PFSK-1 (cell line): ENCODE measurements around the gene USP44.

Source experiments
- FOXP2 ChIP-seq: optimal IDR thresholded peaks from 2 replicates; pipeline ENCODE3; 2011; ENCODE audit warnings: borderline replicate concordance, control low read depth, inconsistent platforms; ENCODE audit not compliant: insufficient read depth; ENCODE audit errors: extremely low read length, extremely low read depth
- POLR2AphosphoS5 ChIP-seq: IDR thresholded peaks from 2 replicates; pipeline ENCODE4 v1.6.1; 2012; ENCODE audit warnings: low read depth, mild to moderate bottlenecking, control low read depth, low read length, moderate library complexity
- SIN3A ChIP-seq: IDR thresholded peaks from 2 replicates; pipeline ENCODE4 v1.6.1; 2012; ENCODE audit warnings: mild to moderate bottlenecking, low read length, moderate library complexity, borderline replicate concordance; ENCODE audit not compliant: insufficient read depth
- TAF1 ChIP-seq: IDR thresholded peaks from 2 replicates; pipeline ENCODE4 v1.6.1; 2012; ENCODE audit warnings: low read length, control low read depth, borderline replicate concordance; ENCODE audit not compliant: insufficient read depth
- TF ChIP-seq, protein P1 (sequence below), 2 experiments: IDR thresholded peaks; 2 replicates each; pipeline versions ENCODE4 v1.6.1 to v1.8.0; 2011 to 2012; ENCODE audit warnings: low read depth in 2 of 2, low read length in 2 of 2, control low read depth in 1 of 2, inconsistent platforms in 1 of 2, mild to moderate bottlenecking in 1 of 2, moderate library complexity in 1 of 2; ENCODE audit not compliant: insufficient read depth in 1 of 2

The USP44 gene

DNA sequence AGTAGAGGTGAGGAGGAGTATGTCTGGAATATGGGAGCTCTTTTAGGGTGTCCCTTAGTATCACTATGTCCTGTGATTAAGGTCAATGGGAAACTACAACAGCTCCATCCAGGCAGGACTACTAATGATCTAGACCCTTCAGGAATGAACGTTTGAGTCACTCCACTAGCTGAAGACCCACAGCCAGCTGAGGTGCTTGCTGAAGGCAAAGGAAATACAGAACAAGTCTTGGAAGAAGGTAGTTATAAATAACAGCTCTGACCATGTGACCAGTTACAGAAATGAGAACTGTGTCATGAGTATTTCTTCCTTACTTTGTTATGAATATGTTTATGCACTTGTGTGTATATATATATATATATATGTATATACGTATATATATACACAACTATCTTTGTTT lies 40.5 kb upstream of the USP44 start:
- TF ChIP-seq, protein P1, sequence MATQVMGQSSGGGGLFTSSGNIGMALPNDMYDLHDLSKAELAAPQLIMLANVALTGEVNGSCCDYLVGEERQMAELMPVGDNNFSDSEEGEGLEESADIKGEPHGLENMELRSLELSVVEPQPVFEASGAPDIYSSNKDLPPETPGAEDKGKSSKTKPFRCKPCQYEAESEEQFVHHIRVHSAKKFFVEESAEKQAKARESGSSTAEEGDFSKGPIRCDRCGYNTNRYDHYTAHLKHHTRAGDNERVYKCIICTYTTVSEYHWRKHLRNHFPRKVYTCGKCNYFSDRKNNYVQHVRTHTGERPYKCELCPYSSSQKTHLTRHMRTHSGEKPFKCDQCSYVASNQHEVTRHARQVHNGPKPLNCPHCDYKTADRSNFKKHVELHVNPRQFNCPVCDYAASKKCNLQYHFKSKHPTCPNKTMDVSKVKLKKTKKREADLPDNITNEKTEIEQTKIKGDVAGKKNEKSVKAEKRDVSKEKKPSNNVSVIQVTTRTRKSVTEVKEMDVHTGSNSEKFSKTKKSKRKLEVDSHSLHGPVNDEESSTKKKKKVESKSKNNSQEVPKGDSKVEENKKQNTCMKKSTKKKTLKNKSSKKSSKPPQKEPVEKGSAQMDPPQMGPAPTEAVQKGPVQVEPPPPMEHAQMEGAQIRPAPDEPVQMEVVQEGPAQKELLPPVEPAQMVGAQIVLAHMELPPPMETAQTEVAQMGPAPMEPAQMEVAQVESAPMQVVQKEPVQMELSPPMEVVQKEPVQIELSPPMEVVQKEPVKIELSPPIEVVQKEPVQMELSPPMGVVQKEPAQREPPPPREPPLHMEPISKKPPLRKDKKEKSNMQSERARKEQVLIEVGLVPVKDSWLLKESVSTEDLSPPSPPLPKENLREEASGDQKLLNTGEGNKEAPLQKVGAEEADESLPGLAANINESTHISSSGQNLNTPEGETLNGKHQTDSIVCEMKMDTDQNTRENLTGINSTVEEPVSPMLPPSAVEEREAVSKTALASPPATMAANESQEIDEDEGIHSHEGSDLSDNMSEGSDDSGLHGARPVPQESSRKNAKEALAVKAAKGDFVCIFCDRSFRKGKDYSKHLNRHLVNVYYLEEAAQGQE (IDR thresholded peaks at IDR 0.05; ENCODE audit: insufficient read depth in 1 of 2, low read depth in 2 of 2, low read length in 2 of 2) = no peak
- TF ChIP-seq FOXP2 (no peak), TAF1 (no peak), POLR2AphosphoS5 (no peak), SIN3A (no peak)

DNA sequence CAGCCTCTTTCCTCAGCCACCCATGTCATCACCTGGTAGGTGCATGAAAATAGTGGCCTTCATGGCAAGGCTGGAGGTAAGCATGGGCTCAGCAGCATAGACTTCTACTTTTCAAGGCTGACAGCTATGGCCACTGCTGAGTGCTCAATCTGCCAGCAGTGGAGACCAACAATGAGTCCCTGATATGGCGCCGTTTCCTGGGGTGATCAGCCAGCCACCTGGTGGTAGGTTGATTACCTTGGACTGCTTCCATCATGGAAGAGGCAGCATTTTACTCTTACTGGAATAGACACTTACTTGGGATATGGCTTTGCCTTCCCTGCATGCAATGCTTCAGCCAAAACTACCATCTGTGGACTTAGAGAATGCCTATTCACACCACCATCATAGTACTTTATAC lies 39.5 kb upstream of the USP44 start:
- TF ChIP-seq TAF1 = no peak
- TF ChIP-seq POLR2AphosphoS5 = no peak
- no peak for TF ChIP-seq FOXP2
- no peak for TF ChIP-seq SIN3A
- TF ChIP-seq, protein P1 (IDR thresholded peaks at IDR 0.05; ENCODE audit: insufficient read depth in 1 of 2, low read depth in 2 of 2, low read length in 2 of 2) = no peak

DNA sequence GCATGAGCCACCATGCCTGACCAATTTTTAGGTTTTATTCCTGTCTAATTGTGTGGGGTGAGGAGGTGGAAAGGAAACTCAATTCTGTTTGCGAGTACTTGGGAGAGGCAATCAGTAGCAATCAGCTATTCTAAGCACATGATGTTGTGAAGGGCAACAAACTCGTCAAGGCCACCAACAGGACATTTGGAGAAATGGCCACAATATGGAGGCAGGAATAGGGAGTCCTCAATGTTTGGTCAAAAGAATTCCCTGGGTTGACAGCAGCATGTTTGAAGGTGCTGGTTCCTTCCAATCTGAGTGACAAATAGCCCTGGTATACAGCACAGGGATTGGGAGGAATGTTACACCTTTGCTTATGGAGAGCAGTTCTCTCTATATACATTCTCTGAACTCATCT lies 32.7 kb upstream of the USP44 start:
- no peak for TF ChIP-seq SIN3A
- TF ChIP-seq FOXP2 = no peak
- no peak for TF ChIP-seq TAF1
- TF ChIP-seq, protein P1 (IDR thresholded peaks at IDR 0.05; ENCODE audit: insufficient read depth in 1 of 2, low read depth in 2 of 2, low read length in 2 of 2) = no peak
- TF ChIP-seq POLR2AphosphoS5 = no peak

DNA sequence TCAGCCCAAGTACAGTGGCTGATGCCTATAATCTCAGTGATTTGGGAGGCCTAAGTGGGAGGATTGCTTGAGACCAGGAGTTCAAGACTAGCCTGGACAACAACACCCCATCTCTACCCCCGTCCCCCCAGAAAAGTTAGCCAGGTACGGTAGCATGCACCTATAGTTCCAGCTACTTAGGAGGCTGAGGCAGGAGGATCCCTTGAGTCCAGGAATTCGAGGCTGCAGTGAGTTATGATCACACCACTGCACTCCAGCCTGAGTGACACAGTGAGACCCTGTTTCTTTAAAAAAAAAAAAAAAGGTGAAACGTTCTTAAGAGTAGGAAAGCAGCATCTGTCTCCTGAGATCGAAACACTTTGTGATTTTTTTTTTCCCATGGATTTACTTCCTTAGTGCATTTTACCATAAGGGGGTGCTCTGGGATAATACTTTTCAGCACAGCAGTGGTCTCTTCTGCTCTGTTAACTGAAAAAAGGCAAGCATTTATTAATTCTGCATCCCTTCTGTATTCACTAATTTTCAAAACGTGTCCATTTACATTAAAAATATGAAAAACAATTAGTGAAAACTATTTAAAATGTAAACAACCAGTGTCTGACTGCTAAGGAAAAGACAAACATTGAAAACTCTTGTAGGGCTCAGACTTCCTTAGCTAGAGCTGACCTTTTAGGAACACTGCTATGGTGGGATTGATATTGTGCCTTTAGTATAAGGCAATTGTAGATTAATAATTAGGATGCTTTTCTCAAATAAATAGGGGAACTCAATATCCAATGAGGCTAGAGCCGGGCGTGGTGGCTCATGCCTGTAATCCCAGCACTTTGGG lies 31.2 kb upstream of the USP44 start:
- TF ChIP-seq SIN3A (no peak), FOXP2 (no peak), TAF1 (no peak), POLR2AphosphoS5 (no peak)
- TF ChIP-seq, protein P1 (IDR thresholded peaks at IDR 0.05; ENCODE audit: insufficient read depth in 1 of 2, low read depth in 2 of 2, low read length in 2 of 2) = no peak
